Stomach smooth muscle (tissue), 2 donors: ENCODE measurements around the gene PPP2R5B.

Experiments
- H3K27ac ChIP-seq: one replicate; pipeline ENCODE4 v1.7.0; 2013; ENCODE audit warnings: mild to moderate bottlenecking, low read length, inconsistent platforms
- H3K27me3 ChIP-seq, 2 donors: one replicate each; pipeline ENCODE4 v1.7.0; 2013; ENCODE audit warnings: low read length in 2 of 2; ENCODE audit not compliant: insufficient read depth in 2 of 2, control insufficient read depth in 1 of 2
- H3K36me3 ChIP-seq, 2 donors: one replicate each; pipeline ENCODE4 v1.7.0; 2013; ENCODE audit warnings: low read length in 2 of 2; ENCODE audit not compliant: control insufficient read depth in 2 of 2, insufficient read depth in 2 of 2
- H3K4me1 ChIP-seq: one replicate; pipeline ENCODE4 v1.7.0; 2013; ENCODE audit warnings: low read length; ENCODE audit not compliant: control insufficient read depth, insufficient read depth
- H3K4me3 ChIP-seq, 2 donors: one replicate each; pipeline ENCODE4 v1.7.0; 2013; ENCODE audit warnings: low read length in 2 of 2
- H3K9ac ChIP-seq, 2 donors: one replicate each; pipeline ENCODE4 v1.7.0; 2013; ENCODE audit warnings: low read length in 2 of 2, mild to moderate bottlenecking in 1 of 2
- H3K9me3 ChIP-seq, 2 donors: one replicate each; pipeline ENCODE4 v1.7.0; 2013; ENCODE audit warnings: low read length in 2 of 2; ENCODE audit not compliant: control insufficient read depth in 2 of 2
- donor health status: healthy.
- donor health status: Pancreatic carcinoma.

Gene PPP2R5B

GRCh38 chr11:64918017-64918416 is 6.5 kb upstream of the PPP2R5B start:
- peak overlapping the region; percentile 56 for H3K27ac ChIP-seq
- H3K36me3 ChIP-seq = peaks cover 7 to 9% of the 10 kb centered on the region in 2 donors
- H3K9me3 ChIP-seq = no peaks in the 10 kb centered on the region
- peak overlapping the region; percentile 66 to 68 for H3K9ac ChIP-seq
- H3K27me3 ChIP-seq = no peaks in the 10 kb centered on the region
- peak overlapping the region; percentile 71 to 100 for H3K4me3 ChIP-seq
- peaks cover 26% of the 10 kb centered on the region for H3K4me1 ChIP-seq

DNA sequence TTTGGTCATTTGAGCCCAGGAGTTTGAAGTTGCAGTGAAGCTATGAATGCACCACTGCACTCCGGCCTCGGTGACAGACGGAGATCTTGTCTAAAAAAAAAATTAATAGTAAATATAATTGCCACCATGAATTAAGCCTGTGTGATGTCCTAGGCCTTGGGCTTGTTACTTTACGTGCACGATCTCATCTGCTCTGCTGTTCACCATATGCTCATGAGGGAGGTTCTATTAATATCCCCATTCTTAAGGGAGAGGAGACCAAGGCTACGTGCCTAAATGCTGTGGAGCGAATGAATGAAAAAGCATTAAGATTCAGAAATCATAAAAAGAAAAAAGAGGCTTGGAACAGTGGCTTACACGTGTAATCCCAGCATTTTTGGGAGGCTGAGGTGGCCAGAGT is 4.9 kb upstream of the PPP2R5B start:
- H3K36me3 ChIP-seq = no peaks in the 10 kb centered on the region
- no peak overlapping the region for H3K4me3 ChIP-seq
- no peaks in the 10 kb centered on the region for H3K9me3 ChIP-seq
- H3K4me1 ChIP-seq = peaks cover 40% of the 10 kb centered on the region
- H3K27ac ChIP-seq = no peak overlapping the region
- no peaks in the 10 kb centered on the region for H3K27me3 ChIP-seq
- H3K9ac ChIP-seq = no peak overlapping the region

DNA sequence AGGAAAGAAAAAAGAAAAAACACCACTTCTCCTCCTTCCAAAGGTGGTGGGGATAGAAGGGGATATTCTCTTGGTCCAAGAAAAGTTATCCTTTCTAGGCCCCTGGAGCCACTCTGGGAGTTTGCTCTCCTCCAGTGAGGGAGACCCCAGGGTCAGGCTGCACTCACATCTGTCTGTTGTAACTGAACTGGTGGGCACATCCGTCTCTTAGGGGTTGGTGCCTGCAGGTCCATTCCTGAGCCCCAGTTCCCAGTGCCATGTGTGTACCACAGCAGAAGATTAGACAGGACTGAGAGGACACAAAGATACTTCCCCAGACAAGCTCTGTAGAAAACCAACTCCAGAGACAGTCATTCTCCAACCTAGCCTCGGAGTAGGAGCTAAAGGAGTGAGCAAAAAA is 4.4 kb upstream of the PPP2R5B start:
- no peaks in the 10 kb centered on the region for H3K9me3 ChIP-seq
- no peak overlapping the region for H3K27ac ChIP-seq
- H3K4me1 ChIP-seq = peaks cover 40% of the 10 kb centered on the region
- H3K4me3 ChIP-seq = no peak overlapping the region
- no peaks in the 10 kb centered on the region for H3K27me3 ChIP-seq
- no peaks in the 10 kb centered on the region for H3K36me3 ChIP-seq
- H3K9ac ChIP-seq = no peak overlapping the region

DNA sequence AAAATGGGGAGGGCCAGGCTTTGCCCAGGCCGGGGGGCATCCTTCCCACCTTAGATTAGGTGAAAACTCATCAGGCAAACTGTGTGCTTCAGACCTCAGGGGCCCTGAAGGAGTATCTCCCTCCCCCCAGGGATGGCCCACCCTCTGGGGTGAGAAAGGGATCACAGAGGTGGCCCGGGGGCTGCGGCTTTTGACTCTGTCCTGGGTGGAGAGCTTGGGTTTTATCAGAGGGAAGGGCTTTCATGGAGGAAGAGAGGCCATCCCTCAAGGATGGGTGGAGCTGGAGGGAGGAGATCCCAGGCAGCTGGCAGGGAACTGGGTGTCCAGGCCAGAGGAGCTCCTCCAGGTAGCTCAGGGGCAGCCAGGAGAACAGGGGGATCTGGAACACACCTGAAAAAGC is 3.1 kb upstream of the PPP2R5B start:
- H3K27ac ChIP-seq = no peak overlapping the region
- H3K9ac ChIP-seq = no peak overlapping the region
- H3K9me3 ChIP-seq = no peaks in the 10 kb centered on the region
- H3K4me3 ChIP-seq = no peak overlapping the region
- no peaks in the 10 kb centered on the region for H3K36me3 ChIP-seq
- no peaks in the 10 kb centered on the region for H3K27me3 ChIP-seq
- H3K4me1 ChIP-seq = peaks cover 38% of the 10 kb centered on the region

- Histone ChIP-seq H3K9ac (peak overlapping the region in 1 of 2 donors; percentile 92), H3K27ac (no peak overlapping the region), H3K9me3 (no peaks in the 10 kb centered on the region), H3K4me1 (peaks cover 34% of the 10 kb centered on the region), H3K27me3 (no peaks in the 10 kb centered on the region), H3K36me3 (peaks cover 0 to 4% of the 10 kb centered on the region in 2 donors), H3K4me3 (peak overlapping the region in 1 of 2 donors; percentile 86)
Measured at GRCh38 chr11:64923151-64923661, 1.3 kb upstream of the PPP2R5B start.

DNA sequence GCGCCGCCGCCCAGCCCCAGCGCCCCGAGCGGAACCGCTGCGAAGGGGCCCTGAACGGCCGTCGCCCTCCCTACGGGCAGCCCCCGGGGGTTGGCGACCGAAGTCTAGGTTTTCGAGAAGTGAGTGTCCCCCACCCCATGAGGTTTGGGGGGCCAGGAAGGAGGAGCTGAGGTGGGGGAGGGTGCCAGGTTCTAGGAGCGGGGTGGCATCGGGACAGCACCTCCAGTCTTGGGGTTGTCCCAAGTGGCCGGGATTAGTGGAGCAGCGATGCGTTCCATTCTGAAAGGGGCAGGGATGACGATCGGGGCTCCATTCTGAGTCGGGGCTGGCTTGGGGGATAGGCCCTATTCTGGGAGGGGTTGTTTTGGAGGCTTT is 408 bp downstream of the PPP2R5B start:
- peaks cover 28% of the 10 kb centered on the region for H3K4me1 ChIP-seq
- H3K27me3 ChIP-seq = no peaks in the 10 kb centered on the region
- peak overlapping the region; percentile 86 to 99 for H3K4me3 ChIP-seq
- H3K27ac ChIP-seq = peak overlapping the region; percentile 95
- no peaks in the 10 kb centered on the region for H3K9me3 ChIP-seq
- H3K9ac ChIP-seq = peak overlapping the region; percentile 92 to 93
- peaks cover 9 to 14% of the 10 kb centered on the region in 2 donors for H3K36me3 ChIP-seq

- no peaks in the 10 kb centered on the region for H3K27me3 ChIP-seq
- H3K9ac ChIP-seq = peak overlapping the region; percentile 92 to 93
- no peak overlapping the region for H3K27ac ChIP-seq
- peaks cover 28% of the 10 kb centered on the region for H3K4me1 ChIP-seq
- H3K9me3 ChIP-seq = no peaks in the 10 kb centered on the region
- H3K4me3 ChIP-seq = peak overlapping the region; percentile 86 to 99
- peaks cover 14 to 21% of the 10 kb centered on the region in 2 donors for H3K36me3 ChIP-seq
Measured at GRCh38 chr11:64925536-64926436, 1.3 kb downstream of the PPP2R5B start.

GRCh38 chr11:64926689-64927088 is 2.2 kb downstream of the PPP2R5B start:
- H3K27me3 ChIP-seq = no peaks in the 10 kb centered on the region
- no peaks in the 10 kb centered on the region for H3K9me3 ChIP-seq
- H3K27ac ChIP-seq = no peak overlapping the region
- no peak overlapping the region for H3K9ac ChIP-seq
- H3K4me1 ChIP-seq = peaks cover 28% of the 10 kb centered on the region
- H3K36me3 ChIP-seq = peaks cover 23 to 30% of the 10 kb centered on the region in 2 donors
- H3K4me3 ChIP-seq = no peak overlapping the region

GRCh38 chr11:64928957-64929356 is 4.5 kb downstream of the PPP2R5B start:
- H3K9ac ChIP-seq = no peak overlapping the region
- peaks cover 19% of the 10 kb centered on the region for H3K4me1 ChIP-seq
- no peaks in the 10 kb centered on the region for H3K9me3 ChIP-seq
- H3K27me3 ChIP-seq = no peaks in the 10 kb centered on the region
- H3K36me3 ChIP-seq = peaks cover 44 to 50% of the 10 kb centered on the region in 2 donors
- no peak overlapping the region for H3K4me3 ChIP-seq
- H3K27ac ChIP-seq = no peak overlapping the region

DNA sequence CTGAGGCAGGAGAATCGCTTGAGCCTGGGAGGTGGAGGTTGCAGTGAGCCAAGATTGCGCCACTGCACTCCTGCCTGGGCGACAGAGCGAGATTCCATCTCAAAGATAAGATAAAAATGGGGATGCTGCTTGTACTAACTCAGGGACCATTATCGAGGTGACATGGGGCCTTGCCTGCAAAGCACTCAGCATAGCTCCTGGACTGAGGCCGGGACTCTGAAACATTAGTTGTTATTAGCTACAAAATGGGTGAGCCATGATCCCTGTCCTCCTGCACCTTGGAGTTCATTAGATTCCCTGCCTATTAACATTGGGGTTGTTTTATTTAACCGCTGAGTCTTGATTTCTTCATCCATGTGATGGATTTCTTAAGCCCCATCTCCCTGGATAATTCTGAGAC is 5.1 kb downstream of the PPP2R5B start:
- Histone ChIP-seq H3K27ac (no peak overlapping the region), H3K4me1 (peaks cover 14% of the 10 kb centered on the region), H3K4me3 (no peak overlapping the region), H3K36me3 (peaks cover 44 to 50% of the 10 kb centered on the region in 2 donors), H3K9me3 (no peaks in the 10 kb centered on the region), H3K9ac (no peak overlapping the region), H3K27me3 (no peaks in the 10 kb centered on the region)

DNA sequence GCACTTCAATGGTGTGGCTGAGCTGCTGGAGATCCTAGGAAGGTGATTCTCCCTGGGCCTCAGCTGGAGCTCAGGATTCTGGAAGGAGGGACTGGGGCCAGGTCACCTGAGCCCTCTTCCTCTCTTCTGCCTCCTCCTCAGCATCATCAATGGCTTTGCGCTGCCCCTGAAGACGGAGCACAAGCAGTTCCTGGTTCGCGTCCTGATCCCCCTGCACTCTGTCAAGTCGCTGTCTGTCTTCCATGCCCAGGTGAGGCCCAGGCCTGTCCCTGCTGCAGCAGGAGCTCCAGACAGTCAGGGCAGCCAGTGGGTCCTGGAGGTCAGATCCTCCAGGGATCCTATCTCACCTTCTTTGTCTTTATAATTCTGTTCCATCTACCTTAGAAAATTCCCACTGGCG is 5.9 kb downstream of the PPP2R5B start:
- Histone ChIP-seq H3K9ac (no peak overlapping the region), H3K36me3 (peaks cover 44 to 50% of the 10 kb centered on the region in 2 donors)

More for the DNA sequence above, 5.9 kb downstream of the PPP2R5B start:
- Histone ChIP-seq H3K9me3 (no peaks in the 10 kb centered on the region), H3K4me3 (no peak overlapping the region), H3K27ac (no peak overlapping the region), H3K4me1 (peaks cover 13% of the 10 kb centered on the region), H3K27me3 (no peaks in the 10 kb centered on the region)
